ENCODE results near the gene MINDY3.
"Not testable (repeated sequence)": the region's sequence is repeated elsewhere in the genome, so short reads cannot be mapped to it uniquely, and the experiment has no call there.

Gene MINDY3

DNA sequence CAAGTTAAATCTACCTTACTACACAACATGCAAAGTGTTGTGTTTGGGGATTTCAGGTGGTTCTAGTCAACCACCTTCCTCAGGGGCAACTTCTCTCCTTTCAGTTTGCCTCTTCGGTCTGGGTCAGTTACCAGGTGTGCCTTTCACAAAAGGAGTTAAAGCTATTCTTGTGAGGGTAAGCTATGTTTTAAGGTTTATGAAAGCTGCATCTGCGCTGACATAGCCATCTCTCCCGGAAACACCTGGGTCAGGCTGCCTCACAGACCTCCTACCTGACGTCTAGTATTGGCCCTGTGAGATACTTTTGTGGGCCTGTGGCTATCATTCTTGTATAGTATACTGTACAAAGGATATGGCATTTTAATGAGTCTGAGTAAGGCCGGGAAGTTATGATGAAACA lies 72.9 kb downstream of the MINDY3 start:
- no peak overlapping the region for H3K27ac Mint-ChIP-seq
- H3K4me1 Mint-ChIP-seq (ENCODE audit: low read depth): peaks cover 5% of the 10 kb centered on the region
- H3K36me3 Mint-ChIP-seq (ENCODE audit: low read depth): peaks cover 78% of the 10 kb centered on the region
- H3K27me3 Mint-ChIP-seq: no peaks in the 10 kb centered on the region
- H3K4me3 Mint-ChIP-seq: no peak overlapping the region
- no peaks in the 10 kb centered on the region for H3K9me3 Mint-ChIP-seq

- no peak overlapping the region for H3K27ac Mint-ChIP-seq
- H3K4me3 Mint-ChIP-seq: no peak overlapping the region
- no peaks in the 10 kb centered on the region for H3K9me3 Mint-ChIP-seq
- peaks cover 2% of the 10 kb centered on the region for H3K4me1 Mint-ChIP-seq (ENCODE audit: low read depth)
- H3K27me3 Mint-ChIP-seq: no peaks in the 10 kb centered on the region
- H3K36me3 Mint-ChIP-seq (ENCODE audit: low read depth): peaks cover 85% of the 10 kb centered on the region
Observed at GRCh38 chr10:15784662-15785300, 75.5 kb downstream of the MINDY3 start.

DNA sequence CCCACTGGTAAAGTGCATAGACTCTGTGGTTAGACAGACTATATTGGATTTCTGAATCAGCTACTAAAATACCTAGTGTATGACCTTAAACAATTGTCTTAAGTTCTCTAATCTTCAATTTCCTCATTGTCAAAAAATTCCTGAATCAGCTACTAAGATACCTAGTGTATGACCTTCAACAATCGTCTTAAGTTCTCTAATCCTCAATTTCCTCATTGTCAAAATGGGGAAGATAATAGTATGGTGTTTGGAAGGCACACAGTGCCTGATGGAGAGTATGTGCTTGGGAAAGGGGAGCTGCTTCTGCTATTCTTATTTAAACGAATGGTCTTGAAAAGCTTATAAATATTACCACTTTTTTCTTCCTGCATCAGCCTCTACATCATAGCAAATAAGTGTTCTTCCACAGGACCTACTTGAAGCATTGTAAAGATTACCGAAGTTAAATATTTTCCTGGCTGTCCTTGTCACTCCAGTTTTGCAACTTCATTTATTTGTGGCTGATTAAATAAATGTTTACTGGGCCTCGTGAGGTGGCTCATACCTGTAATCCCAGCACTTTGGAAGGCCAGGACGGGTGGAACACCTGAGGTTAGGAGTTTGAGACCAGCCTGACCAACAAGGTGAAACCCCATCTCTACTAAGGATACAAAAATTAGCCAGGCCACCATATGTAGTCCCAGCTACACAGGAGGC lies 76.2 kb downstream of the MINDY3 start:
- Mint-ChIP-seq H3K27ac (no peak overlapping the region), H3K4me1 (ENCODE audit: low read depth) (no peaks in the 10 kb centered on the region), H3K27me3 (no peaks in the 10 kb centered on the region), H3K36me3 (ENCODE audit: low read depth) (peaks cover 85% of the 10 kb centered on the region), H3K9me3 (no peaks in the 10 kb centered on the region), H3K4me3 (no peak overlapping the region)

DNA sequence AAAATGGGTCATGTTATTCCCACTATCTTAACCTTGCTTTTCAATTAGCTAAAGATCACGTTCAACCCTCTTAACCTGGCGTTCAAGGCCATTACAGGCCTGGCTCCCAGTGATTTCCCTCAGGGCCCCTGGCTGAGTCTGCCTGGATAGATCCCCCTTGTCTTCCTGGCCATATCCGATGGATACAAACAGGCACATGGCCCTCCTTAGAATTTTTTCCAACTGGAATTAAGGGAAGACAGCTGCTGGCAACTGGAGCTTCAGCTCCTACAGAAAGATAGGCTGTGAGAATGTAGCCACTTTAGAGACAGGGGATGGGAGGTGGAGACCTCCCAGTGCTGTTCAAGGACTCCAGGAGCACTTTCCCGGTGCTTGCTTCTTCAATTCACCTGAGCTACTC lies 77.5 kb downstream of the MINDY3 start:
- no peaks in the 10 kb centered on the region for H3K27me3 Mint-ChIP-seq
- H3K4me3 Mint-ChIP-seq: no peak overlapping the region
- peaks cover 6% of the 10 kb centered on the region for H3K9me3 Mint-ChIP-seq
- H3K36me3 Mint-ChIP-seq (ENCODE audit: low read depth): peaks cover 85% of the 10 kb centered on the region
- no peak overlapping the region for H3K27ac Mint-ChIP-seq
- H3K4me1 Mint-ChIP-seq (ENCODE audit: low read depth): no peaks in the 10 kb centered on the region

GRCh38 chr10:15781381-15781960 lies 78.8 kb downstream of the MINDY3 start:
- H3K27me3 Mint-ChIP-seq: no peaks in the 10 kb centered on the region
- H3K27ac Mint-ChIP-seq: no peak overlapping the region
- H3K36me3 Mint-ChIP-seq (ENCODE audit: low read depth): peaks cover 84% of the 10 kb centered on the region
- H3K9me3 Mint-ChIP-seq: peaks cover 10% of the 10 kb centered on the region
- H3K4me1 Mint-ChIP-seq (ENCODE audit: low read depth): no peaks in the 10 kb centered on the region
- H3K4me3 Mint-ChIP-seq: no peak overlapping the region

DNA sequence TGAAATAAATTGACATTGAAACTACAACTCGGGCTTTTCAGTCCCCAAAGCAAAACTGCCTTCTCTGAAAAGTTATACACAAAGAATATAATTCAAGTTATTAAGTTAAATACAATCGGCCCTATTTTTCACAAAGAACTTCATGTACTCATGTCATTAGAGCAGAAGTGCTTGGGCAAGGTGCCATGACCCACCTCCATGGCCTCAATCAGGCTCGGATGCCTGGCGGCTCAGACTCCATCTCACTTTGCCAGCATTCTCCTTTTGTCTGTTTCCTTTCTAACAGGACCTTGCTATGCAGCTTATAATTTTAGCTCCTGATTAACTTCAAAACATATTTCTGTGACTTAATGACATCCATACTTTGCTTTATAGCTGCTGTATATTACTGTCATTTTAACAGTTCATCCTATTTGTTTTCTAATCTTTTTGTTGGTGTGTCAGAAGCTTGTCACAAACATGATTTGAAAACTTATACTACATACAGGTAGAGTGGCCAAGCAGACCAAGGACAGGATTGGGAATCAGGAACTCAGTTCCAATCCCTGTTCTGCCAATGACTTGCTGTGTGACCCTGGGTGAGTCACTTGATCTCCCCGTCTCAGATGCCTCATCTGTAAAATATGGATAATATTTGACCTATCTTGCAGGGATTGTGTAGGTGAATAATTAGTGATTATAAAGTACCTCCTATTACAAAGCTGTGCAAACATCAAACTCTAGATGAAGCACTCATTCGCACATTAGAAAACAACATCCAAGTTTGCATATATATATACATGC lies 79.8 kb downstream of the MINDY3 start:
- Mint-ChIP-seq H3K27me3 (no peaks in the 10 kb centered on the region), H3K4me3 (no peak overlapping the region)

DNA sequence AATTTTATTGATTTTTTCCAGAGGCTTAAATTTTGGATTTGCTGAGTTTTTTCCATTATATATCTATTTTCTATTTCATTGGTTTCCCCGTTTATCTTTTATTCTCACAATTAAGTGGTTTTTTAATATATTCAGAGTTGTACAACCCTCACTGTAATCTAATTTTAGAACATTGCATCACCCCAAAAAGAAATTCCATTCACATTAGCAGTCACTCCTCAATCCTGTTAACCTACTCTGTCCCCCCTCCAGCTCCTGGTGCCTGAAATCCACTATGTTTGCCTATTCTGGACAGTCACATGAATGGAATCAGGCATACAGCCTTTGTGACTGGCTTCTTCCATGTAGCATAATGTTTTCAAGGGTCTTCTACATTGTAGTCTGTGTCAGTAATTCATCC lies 84.8 kb downstream of the MINDY3 start:
- no peak overlapping the region for H3K27ac Mint-ChIP-seq
- no peak overlapping the region for H3K4me3 Mint-ChIP-seq
- peaks cover 16% of the 10 kb centered on the region for H3K9me3 Mint-ChIP-seq
- H3K27me3 Mint-ChIP-seq: no peaks in the 10 kb centered on the region
- H3K4me1 Mint-ChIP-seq (ENCODE audit: low read depth): no peaks in the 10 kb centered on the region
- H3K36me3 Mint-ChIP-seq (ENCODE audit: low read depth): peaks cover 60% of the 10 kb centered on the region

More for the DNA sequence above, 79.8 kb downstream of the MINDY3 start:
- Mint-ChIP-seq H3K9me3 (peaks cover 12% of the 10 kb centered on the region), H3K4me1 (ENCODE audit: low read depth) (no peaks in the 10 kb centered on the region), H3K36me3 (ENCODE audit: low read depth) (peaks cover 86% of the 10 kb centered on the region), H3K27ac (no peak overlapping the region)

- Mint-ChIP-seq H3K9me3 (peaks cover 16% of the 10 kb centered on the region), H3K36me3 (ENCODE audit: low read depth) (peaks cover 59% of the 10 kb centered on the region)
Observed at GRCh38 chr10:15774534-15774933, 85.8 kb downstream of the MINDY3 start.

DNA sequence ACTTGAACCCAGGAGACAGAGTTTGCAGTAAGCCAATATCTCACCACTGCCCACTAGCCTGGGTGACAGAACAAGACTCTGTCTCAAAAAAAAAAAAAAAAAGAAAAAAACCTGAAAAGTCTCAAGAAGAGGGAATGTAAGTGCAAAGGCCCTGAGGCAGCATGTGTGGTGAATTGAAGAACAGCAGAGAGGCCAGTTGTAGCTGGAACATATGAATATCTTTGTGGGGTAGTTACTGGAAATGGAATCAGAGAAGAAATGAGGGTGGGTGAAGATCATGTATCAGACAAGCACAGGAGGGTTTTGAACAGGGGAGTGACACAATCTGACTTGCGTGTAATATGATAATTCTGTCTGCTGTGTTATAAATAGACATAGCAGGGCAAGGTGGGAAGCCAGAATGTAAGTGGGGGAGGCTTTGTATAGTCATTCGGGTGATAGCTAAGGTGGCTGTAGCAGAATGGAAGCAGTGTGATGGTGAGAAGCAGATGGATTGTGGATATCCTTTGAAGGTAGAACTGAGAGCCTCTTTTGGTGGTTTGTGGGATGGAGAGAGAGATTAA lies 95.3 kb downstream of the MINDY3 start:
- peaks cover 5% of the 10 kb centered on the region for H3K9me3 Mint-ChIP-seq
- H3K27ac Mint-ChIP-seq: no peak overlapping the region
- H3K4me1 Mint-ChIP-seq (ENCODE audit: low read depth): no peaks in the 10 kb centered on the region
- H3K36me3 Mint-ChIP-seq (ENCODE audit: low read depth): peaks cover 19% of the 10 kb centered on the region
- H3K27me3 Mint-ChIP-seq: peaks cover 4% of the 10 kb centered on the region
- H3K4me3 Mint-ChIP-seq: no peak overlapping the region

More at GRCh38 chr10:15774534-15774933, 85.8 kb downstream of the MINDY3 start:
- H3K4me3 Mint-ChIP-seq; H3K27me3 Mint-ChIP-seq; H3K4me1 Mint-ChIP-seq (ENCODE audit: low read depth); H3K27ac Mint-ChIP-seq: not testable (repeated sequence)

GRCh38 chr10:15763006-15763405 lies 97.3 kb downstream of the MINDY3 start:
- Mint-ChIP-seq H3K9me3 (peaks cover 5% of the 10 kb centered on the region), H3K4me3 (no peak overlapping the region), H3K27ac (no peak overlapping the region)

DNA sequence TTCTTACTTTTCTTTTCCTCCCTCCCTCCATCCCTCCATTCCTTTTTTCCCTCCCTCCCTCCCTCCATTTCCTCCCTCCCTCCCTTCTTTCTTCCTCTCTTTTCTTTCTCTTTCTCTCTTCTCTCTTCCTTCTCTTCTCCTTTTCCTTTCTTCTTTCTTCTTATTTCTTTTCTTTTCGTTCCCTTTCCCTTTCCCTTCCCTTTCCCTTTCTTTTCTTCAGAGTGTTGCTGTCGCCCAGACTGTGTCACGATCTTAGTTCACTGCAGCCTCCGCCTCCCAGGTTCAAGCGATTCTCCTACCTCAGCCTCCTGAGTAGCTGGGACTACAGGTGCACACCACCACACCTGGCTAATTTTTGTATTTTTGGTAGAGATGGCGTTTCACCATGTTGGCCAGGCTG lies 98.1 kb downstream of the MINDY3 start:
- H3K4me1 Mint-ChIP-seq (ENCODE audit: low read depth); H3K27ac Mint-ChIP-seq; H3K36me3 Mint-ChIP-seq (ENCODE audit: low read depth); H3K27me3 Mint-ChIP-seq; H3K9me3 Mint-ChIP-seq; H3K4me3 Mint-ChIP-seq: not testable (repeated sequence)

More at GRCh38 chr10:15763006-15763405, 97.3 kb downstream of the MINDY3 start:
- H3K4me1 Mint-ChIP-seq (ENCODE audit: low read depth): no peaks in the 10 kb centered on the region
- peaks cover 5% of the 10 kb centered on the region for H3K36me3 Mint-ChIP-seq (ENCODE audit: low read depth)
- H3K27me3 Mint-ChIP-seq: peaks cover 4% of the 10 kb centered on the region

GRCh38 chr10:15761224-15761623 lies 99.1 kb downstream of the MINDY3 start:
- H3K27ac Mint-ChIP-seq; H3K4me3 Mint-ChIP-seq; H3K9me3 Mint-ChIP-seq; H3K36me3 Mint-ChIP-seq (ENCODE audit: low read depth); H3K4me1 Mint-ChIP-seq (ENCODE audit: low read depth): not testable (repeated sequence)
- H3K27me3 Mint-ChIP-seq: peaks cover 10% of the 10 kb centered on the region

GRCh38 chr10:15760681-15761080 lies 99.6 kb downstream of the MINDY3 start:
- Mint-ChIP-seq H3K4me1 (ENCODE audit: low read depth) (no peaks in the 10 kb centered on the region), H3K9me3 (peaks cover 5% of the 10 kb centered on the region), H3K27me3 (peaks cover 12% of the 10 kb centered on the region), H3K27ac (no peak overlapping the region), H3K4me3 (no peak overlapping the region), H3K36me3 (ENCODE audit: low read depth) (peaks cover 5% of the 10 kb centered on the region)

DNA sequence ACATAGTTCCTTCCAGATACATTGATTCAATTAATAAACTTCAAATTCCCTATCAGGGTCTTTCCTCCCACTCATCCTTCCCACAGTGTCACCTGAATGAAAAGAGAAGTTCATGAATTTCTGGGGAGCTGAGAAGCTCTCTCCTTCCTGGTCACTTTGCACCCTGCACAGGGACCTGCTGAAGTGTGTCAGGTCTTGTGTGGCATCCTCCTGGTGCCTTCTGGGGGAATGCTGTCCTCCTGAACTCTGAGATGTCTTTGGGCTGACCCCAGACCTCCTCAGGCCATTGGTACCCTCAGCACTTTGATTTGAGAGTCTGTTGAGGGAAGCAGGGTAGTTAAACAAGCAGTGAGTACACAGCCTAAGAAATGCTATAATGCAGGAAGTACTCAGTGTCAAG lies 101.0 kb downstream of the MINDY3 start:
- Mint-ChIP-seq H3K36me3 (ENCODE audit: low read depth) (no peaks in the 10 kb centered on the region), H3K4me1 (ENCODE audit: low read depth) (no peaks in the 10 kb centered on the region), H3K9me3 (no peaks in the 10 kb centered on the region), H3K4me3 (no peak overlapping the region), H3K27me3 (peaks cover 15% of the 10 kb centered on the region), H3K27ac (no peak overlapping the region)

- Mint-ChIP-seq H3K27ac (no peak overlapping the region), H3K9me3 (no peaks in the 10 kb centered on the region), H3K4me3 (no peak overlapping the region), H3K4me1 (ENCODE audit: low read depth) (no peaks in the 10 kb centered on the region), H3K27me3 (peaks cover 16% of the 10 kb centered on the region), H3K36me3 (ENCODE audit: low read depth) (no peaks in the 10 kb centered on the region)
Observed at GRCh38 chr10:15758618-15759017, 101.7 kb downstream of the MINDY3 start.

Measured in stimulated activated naive CD8-positive, alpha-beta T cell treated with anti-CD3 and anti-CD28 coated beads, Interleukin-15, Interleukin-2, amounts not matched to agents 100 ng/mL and 50 ng/mL, for 24 hours (primary cell).